Mesothelial cell of epicardium (in vitro differentiated cells): ENCODE results near the gene PHF21A. TPM values are rescaled to one million over a fixed set of nuclear protein-coding genes. Genes with fewer than 3 reads are reported as not detected.
A peak's percentile ranks its signal among the peaks of the same experiment; 100 is the strongest.

ENCODE experiments used
- DNase-seq, 2 experiments: peaks; one replicate each; pipeline ENCODE4 v3.0.0; 2021; ENCODE audit warnings: low spot score in 2 of 2; ENCODE audit not compliant: unreplicated experiment in 2 of 2
- H3K27ac Mint-ChIP-seq: 2 replicates; pipeline ENCODE4 v1.8.0; 2021; ENCODE audit warnings: mixed read lengths
- H3K27me3 Mint-ChIP-seq: 2 replicates; pipeline ENCODE4 v1.8.0; 2021; ENCODE audit warnings: low read depth, mixed read lengths
- H3K36me3 Mint-ChIP-seq: 2 replicates; pipeline ENCODE4 v1.8.0; 2021; ENCODE audit warnings: mixed read lengths
- H3K4me1 Mint-ChIP-seq: 2 replicates; pipeline ENCODE4 v1.8.0; 2021; ENCODE audit warnings: mixed read lengths
- H3K4me3 Mint-ChIP-seq: 2 replicates; pipeline ENCODE4 v1.8.0; 2021; ENCODE audit warnings: mild to moderate bottlenecking, moderate library complexity, mixed read lengths
- H3K9me3 Mint-ChIP-seq: 2 replicates; pipeline ENCODE4 v1.8.0; 2021; ENCODE audit warnings: mixed read lengths
- total RNA-seq: library from RNA; stranded (reverse); gene quantifications from 3 replicates; pipeline ENCODE4 v1.2.1, GENCODE V29; 2021
- TF ChIP-seq, protein P1 (sequence below): fragments of 200-600 bp; sonication (generic); IDR thresholded peaks from one replicate; pipeline ENCODE4 v1.5.0; 2021; ENCODE audit warnings: antibody characterized with exemption; ENCODE audit not compliant: unreplicated experiment

Gene PHF21A
- total RNA-seq, 1 donor from 2014 or later, result 106 TPM

- no peaks in the 10 kb centered on the region for H3K36me3 Mint-ChIP-seq
- peak overlapping the region; percentile 98 for H3K27ac Mint-ChIP-seq
- H3K27me3 Mint-ChIP-seq, result peaks cover 24% of the 10 kb centered on the region
- TF ChIP-seq, protein P1, sequence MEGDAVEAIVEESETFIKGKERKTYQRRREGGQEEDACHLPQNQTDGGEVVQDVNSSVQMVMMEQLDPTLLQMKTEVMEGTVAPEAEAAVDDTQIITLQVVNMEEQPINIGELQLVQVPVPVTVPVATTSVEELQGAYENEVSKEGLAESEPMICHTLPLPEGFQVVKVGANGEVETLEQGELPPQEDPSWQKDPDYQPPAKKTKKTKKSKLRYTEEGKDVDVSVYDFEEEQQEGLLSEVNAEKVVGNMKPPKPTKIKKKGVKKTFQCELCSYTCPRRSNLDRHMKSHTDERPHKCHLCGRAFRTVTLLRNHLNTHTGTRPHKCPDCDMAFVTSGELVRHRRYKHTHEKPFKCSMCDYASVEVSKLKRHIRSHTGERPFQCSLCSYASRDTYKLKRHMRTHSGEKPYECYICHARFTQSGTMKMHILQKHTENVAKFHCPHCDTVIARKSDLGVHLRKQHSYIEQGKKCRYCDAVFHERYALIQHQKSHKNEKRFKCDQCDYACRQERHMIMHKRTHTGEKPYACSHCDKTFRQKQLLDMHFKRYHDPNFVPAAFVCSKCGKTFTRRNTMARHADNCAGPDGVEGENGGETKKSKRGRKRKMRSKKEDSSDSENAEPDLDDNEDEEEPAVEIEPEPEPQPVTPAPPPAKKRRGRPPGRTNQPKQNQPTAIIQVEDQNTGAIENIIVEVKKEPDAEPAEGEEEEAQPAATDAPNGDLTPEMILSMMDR, result no peak
- peak overlapping the region; percentile 96 for H3K4me3 Mint-ChIP-seq
- H3K4me1 Mint-ChIP-seq, result peaks cover 21% of the 10 kb centered on the region
- H3K9me3 Mint-ChIP-seq, result no peaks in the 10 kb centered on the region
- no peak for DNase-seq
These were observed 202.1 kb downstream of the PHF21A start for GRCh38 chr11:45918962-45919675.

- TF ChIP-seq, protein P1, result no peak
- peaks cover 20% of the 10 kb centered on the region for H3K27me3 Mint-ChIP-seq
- peak; percentile 56 to 71 for DNase-seq
- H3K36me3 Mint-ChIP-seq, result peaks cover 2% of the 10 kb centered on the region
- peaks cover 21% of the 10 kb centered on the region for H3K4me1 Mint-ChIP-seq
- peak overlapping the region; percentile 98 for H3K27ac Mint-ChIP-seq
- no peaks in the 10 kb centered on the region for H3K9me3 Mint-ChIP-seq
- H3K4me3 Mint-ChIP-seq, result peak overlapping the region; percentile 96
These were observed 202.8 kb downstream of the PHF21A start for GRCh38 chr11:45918331-45918941.

- peak within 1 kb of the TSS; percentile 98 for H3K27ac Mint-ChIP-seq
- H3K27me3 Mint-ChIP-seq, result peaks cover 16% of the 10 kb centered on the region
- H3K4me3 Mint-ChIP-seq, result peak within 1 kb of the TSS; percentile 96
- DNase-seq, result peak; percentile 94 to 95
- peaks cover 18% of the 10 kb centered on the region for H3K4me1 Mint-ChIP-seq
- H3K9me3 Mint-ChIP-seq, result no peaks in the 10 kb centered on the region
- peaks cover 2% of the 10 kb centered on the region for H3K36me3 Mint-ChIP-seq
- TF ChIP-seq, protein P1, result no peak
These were observed 203.5 kb downstream of the PHF21A start, which contains the start of gene PEX16 for GRCh38 chr11:45917623-45918330. PEX16 (minus strand) TSS chr11:45917877; CDS start chr11:45917811, 66 bp downstream.

GRCh38 chr11:45917286-45917622 lies 204.0 kb downstream of the PHF21A start:
- peak overlapping the region; percentile 98 for H3K27ac Mint-ChIP-seq
- H3K9me3 Mint-ChIP-seq, result no peaks in the 10 kb centered on the region
- TF ChIP-seq, protein P1, result no peak
- peaks cover 18% of the 10 kb centered on the region for H3K4me1 Mint-ChIP-seq
- H3K36me3 Mint-ChIP-seq, result peaks cover 2% of the 10 kb centered on the region
- no peak for DNase-seq
- peak overlapping the region; percentile 96 for H3K4me3 Mint-ChIP-seq
- H3K27me3 Mint-ChIP-seq, result peaks cover 16% of the 10 kb centered on the region

DNA sequence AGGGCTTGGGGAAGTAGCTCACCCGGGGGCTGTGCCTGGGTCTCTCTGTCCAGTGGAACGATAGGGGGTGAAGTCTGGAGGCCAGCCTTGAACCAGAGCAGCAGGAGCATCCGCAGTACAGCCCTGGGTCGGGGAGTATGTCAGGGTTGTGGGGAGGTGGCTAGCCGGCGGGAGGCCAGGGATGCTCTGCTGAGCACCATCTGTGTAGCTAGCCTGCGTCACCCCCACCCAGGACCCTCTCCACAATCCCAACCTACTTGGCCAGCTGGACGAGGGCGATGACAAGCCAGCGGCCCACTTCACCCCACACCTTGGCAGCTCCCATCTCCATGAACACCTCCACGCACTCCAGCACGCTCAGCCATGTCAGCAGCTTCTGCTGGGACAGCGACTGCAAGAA lies 205.8 kb downstream of the PHF21A start:
- DNase-seq, result no peak
- TF ChIP-seq, protein P1, result no peak
- H3K9me3 Mint-ChIP-seq, result no peaks in the 10 kb centered on the region
- H3K27ac Mint-ChIP-seq, result no peak overlapping the region
- H3K4me1 Mint-ChIP-seq, result peaks cover 12% of the 10 kb centered on the region
- peaks cover 7% of the 10 kb centered on the region for H3K36me3 Mint-ChIP-seq
- H3K27me3 Mint-ChIP-seq, result peaks cover 2% of the 10 kb centered on the region
- H3K4me3 Mint-ChIP-seq, result peak overlapping the region; percentile 38
